SU-DHL-6 (cell line): ENCODE measurements around the gene RBM6.

ENCODE experiments used
- H2AFZ ChIP-seq: fragments of 200-600 bp; sonication (generic); 2 replicates; pipeline ENCODE4 v1.6.1; 2014; ENCODE audit warnings: low read depth, mild to moderate bottlenecking, moderate library complexity, mixed read lengths, antibody characterized with exemption, low read length; ENCODE audit not compliant: severe bottlenecking
- H3F3A ChIP-seq: fragments of 200-600 bp; shearing (Covaris generic); 2 replicates; pipeline ENCODE4 v1.6.0; 2016; ENCODE audit warnings: antibody characterized with exemption, mild to moderate bottlenecking; ENCODE audit not compliant: insufficient read depth
- H3K27ac ChIP-seq: fragments of 200-600 bp; sonication (generic); 2 replicates; pipeline ENCODE4 v1.5.1; 2016; ENCODE audit warnings: low read depth, mild to moderate bottlenecking, low read length, moderate library complexity, mixed read lengths
- H3K27me3 ChIP-seq: fragments of 200-600 bp; sonication (generic), shearing (Covaris generic); 2 replicates; pipeline ENCODE4 v1.6.0; 2014; ENCODE audit warnings: mild to moderate bottlenecking, low read length
- H3K36me3 ChIP-seq: fragments of 200-600 bp; sonication (generic); 2 replicates; pipeline ENCODE4 v1.6.1; 2014; ENCODE audit warnings: mild to moderate bottlenecking, low read length, mixed read lengths
- H3K4me2 ChIP-seq: fragments of 300-600, 200-600 bp; shearing (Covaris generic), sonication (generic); 2 replicates; pipeline ENCODE4 v1.6.0; 2014; ENCODE audit warnings: low read length, low read depth, mild to moderate bottlenecking; ENCODE audit not compliant: poor library complexity, severe bottlenecking
- H3K4me3 ChIP-seq: fragments of 200-600 bp; sonication (generic); 2 replicates; pipeline ENCODE4 v1.5.1; 2014; ENCODE audit warnings: antibody characterized with exemption, low read length, mild to moderate bottlenecking, mixed read lengths; ENCODE audit not compliant: insufficient read depth, poor library complexity, severe bottlenecking
- H3K79me2 ChIP-seq: fragments of 200-600 bp; sonication (generic); 2 replicates; pipeline ENCODE4 v1.6.1; 2014; ENCODE audit warnings: mild to moderate bottlenecking, low read length, moderate library complexity; ENCODE audit not compliant: insufficient read depth
- H3K9ac ChIP-seq: fragments of 200-600 bp; sonication (generic); 2 replicates; pipeline ENCODE4 v1.7.0; 2014; ENCODE audit warnings: mild to moderate bottlenecking, low read length
- H3K9me2 ChIP-seq: fragments of 200-600 bp; sonication (generic); replicated peaks from 2 replicates; pipeline ENCODE4 v1.6.1; 2014; ENCODE audit warnings: low read length; ENCODE audit not compliant: insufficient read depth
- H3K9me3 ChIP-seq: fragments of 200-600 bp; sonication (generic); 2 replicates; pipeline ENCODE4 v1.6.1; 2014; ENCODE audit warnings: low read length, mixed read lengths; ENCODE audit not compliant: insufficient read depth
- H4K20me1 ChIP-seq: fragments of 200-600 bp; sonication (generic); 2 replicates; pipeline ENCODE4 v1.6.1; 2014; ENCODE audit warnings: low read depth, mild to moderate bottlenecking, antibody characterized with exemption, low read length, moderate library complexity, mixed read lengths
- CTCF ChIP-seq: fragments of 200-600 bp; sonication (generic); IDR thresholded peaks from one replicate; pipeline ENCODE4 v1.5.1; 2017; ENCODE audit warnings: antibody characterized with exemption, mild to moderate bottlenecking, low read length, moderate library complexity; ENCODE audit not compliant: insufficient read depth, poor library complexity, severe bottlenecking
- EZH2phosphoT487 ChIP-seq: fragments of 200-600 bp; sonication (generic), shearing (Covaris generic); conservative IDR thresholded peaks from 2 replicates; pipeline ENCODE4 v1.6.1; 2018; ENCODE audit warnings: mild to moderate bottlenecking, antibody characterized with exemption, low read length, moderate library complexity, mixed read lengths

The RBM6 gene

GRCh38 chr3:50111757-50112156 lies 171.8 kb downstream of the RBM6 start:
- Histone ChIP-seq H3K9me3 (no peaks in the 10 kb centered on the region), H2AFZ (no peak overlapping the region), H3K36me3 (peaks cover 66% of the 10 kb centered on the region), H3K9ac (no peak overlapping the region), H4K20me1 (no peaks in the 10 kb centered on the region), H3K27ac (no peak overlapping the region), H3K4me2 (no peak overlapping the region), H3K27me3 (no peaks in the 10 kb centered on the region), H3F3A (0 out of 2 replicates have a peak, but pooled peaks cover 3% of the 10 kb centered on the region), H3K9me2 (no peaks in the 10 kb centered on the region), H3K4me3 (no peak overlapping the region), H3K79me2 (no peaks in the 10 kb centered on the region)
- no peak for TF ChIP-seq EZH2phosphoT487
- no peak for TF ChIP-seq CTCF

- no peaks in the 10 kb centered on the region for H3K9me2 ChIP-seq
- no peaks in the 10 kb centered on the region for H3K9me3 ChIP-seq
- no peak overlapping the region for H3K4me3 ChIP-seq
- H3F3A ChIP-seq = 0 out of 2 replicates have a peak, but pooled peaks cover 3% of the 10 kb centered on the region
- no peaks in the 10 kb centered on the region for H4K20me1 ChIP-seq
- no peak overlapping the region for H3K4me2 ChIP-seq
- H3K27ac ChIP-seq = no peak overlapping the region
- H3K36me3 ChIP-seq = peaks cover 59% of the 10 kb centered on the region
- H3K27me3 ChIP-seq = no peaks in the 10 kb centered on the region
- TF ChIP-seq CTCF (no peak), EZH2phosphoT487 (no peak)
- no peaks in the 10 kb centered on the region for H3K79me2 ChIP-seq
- no peak overlapping the region for H2AFZ ChIP-seq
- no peak overlapping the region for H3K9ac ChIP-seq
Observed at GRCh38 chr3:50112462-50112861, 172.5 kb downstream of the RBM6 start.

- no peaks in the 10 kb centered on the region for H3K9me3 ChIP-seq
- H3K79me2 ChIP-seq = no peaks in the 10 kb centered on the region
- no peak overlapping the region for H3K9ac ChIP-seq
- H3K4me3 ChIP-seq = no peak overlapping the region
- H3F3A ChIP-seq = peaks cover 10% of the 10 kb centered on the region; the same call in 1 of the 2 replicates
- H3K9me2 ChIP-seq = no peaks in the 10 kb centered on the region
- no peaks in the 10 kb centered on the region for H4K20me1 ChIP-seq
- no peak for TF ChIP-seq CTCF
- TF ChIP-seq EZH2phosphoT487 = no peak
- peaks cover 36% of the 10 kb centered on the region for H3K36me3 ChIP-seq
- H3K27ac ChIP-seq = no peak overlapping the region
- no peak overlapping the region for H3K4me2 ChIP-seq
- H3K27me3 ChIP-seq = no peaks in the 10 kb centered on the region
- no peak overlapping the region for H2AFZ ChIP-seq
Observed at GRCh38 chr3:50117120-50117519, 177.2 kb downstream of the RBM6 start.
